IPS DF 4.7 (cell line): ENCODE results near the gene EPG5.
"Not testable (repeated sequence)": the region's sequence is repeated elsewhere in the genome, so short reads cannot be mapped to it uniquely, and the experiment has no call there.

Experiments used
- DNase-seq: peaks from one replicate; pipeline ENCODE4 v3.0.0-alpha.2; 2013; ENCODE audit warnings: low spot score; ENCODE audit errors: extremely low read depth

The EPG5 gene

GRCh38 chr18:45967007-45967706, at the start of gene EPG5:
Gene EPG5 (minus strand): TSS chr18:45967329. CDS start chr18:45967239, 90 bp downstream.
- DNase-seq: peak; percentile 81

- no peak for DNase-seq
Measured at GRCh38 chr18:46013484-46014189, 46.5 kb upstream of the EPG5 start.

- no peak for DNase-seq
Measured at GRCh38 chr18:46010676-46011075, 43.5 kb upstream of the EPG5 start.

- DNase-seq: no peak
Measured at GRCh38 chr18:46010050-46010449, 42.9 kb upstream of the EPG5 start.

GRCh38 chr18:46009125-46009840, 42.2 kb upstream of the EPG5 start:
- no peak for DNase-seq

- DNase-seq: no peak
Measured at GRCh38 chr18:46008531-46008930, 41.4 kb upstream of the EPG5 start.

GRCh38 chr18:46007165-46007564, 40.0 kb upstream of the EPG5 start:
- no peak for DNase-seq

- DNase-seq: no peak
Measured at GRCh38 chr18:46002934-46003333, 35.8 kb upstream of the EPG5 start.

- no peak for DNase-seq
Measured at GRCh38 chr18:46001892-46002291, 34.8 kb upstream of the EPG5 start.

GRCh38 chr18:46001074-46001473, 33.9 kb upstream of the EPG5 start:
- no peak for DNase-seq

GRCh38 chr18:45999536-45999935, 32.4 kb upstream of the EPG5 start:
- no peak for DNase-seq

GRCh38 chr18:45998244-45998643, 31.1 kb upstream of the EPG5 start:
- no peak for DNase-seq

- no peak for DNase-seq
Measured at GRCh38 chr18:45997700-45998151, 30.6 kb upstream of the EPG5 start.

- no peak for DNase-seq
Measured at GRCh38 chr18:45995461-45995860, 28.3 kb upstream of the EPG5 start.

- no peak for DNase-seq
Measured at GRCh38 chr18:45993438-45993837, 26.3 kb upstream of the EPG5 start.

GRCh38 chr18:45992527-45992926, 25.4 kb upstream of the EPG5 start:
- DNase-seq: not testable (repeated sequence)

- no peak for DNase-seq
Measured at GRCh38 chr18:45991788-45992187, 24.7 kb upstream of the EPG5 start.

- no peak for DNase-seq
Measured at GRCh38 chr18:45984546-45985235, 17.6 kb upstream of the EPG5 start.

- no peak for DNase-seq
Measured at GRCh38 chr18:45981821-45982220, 14.7 kb upstream of the EPG5 start.

- DNase-seq: no peak
Measured at GRCh38 chr18:45980229-45980628, 13.1 kb upstream of the EPG5 start.

GRCh38 chr18:45978084-45978483, 11.0 kb upstream of the EPG5 start:
- peak; percentile 64 for DNase-seq

- no peak for DNase-seq
Measured at GRCh38 chr18:45976974-45977373, 9.8 kb upstream of the EPG5 start.
